Heart right ventricle (tissue), 16 donors: ENCODE measurements around the gene VWC2. TPM values are rescaled to one million over a fixed set of nuclear protein-coding genes. Genes with fewer than 3 reads are reported as not detected.
A peak's percentile ranks its signal among the peaks of the same experiment; 100 is the strongest.

Experiments used
- ATAC-seq, 8 donors: fragments of 200-7000 bp; cut with Tn5 transposase; one replicate each; pipeline ENCODE4 v1.9.1; 2020; ENCODE audit warnings: mild to moderate bottlenecking in 8 of 8, moderate library complexity in 8 of 8, moderate number of reproducible peaks in 1 of 8
- DNase-seq, 2 donors: peaks; one replicate each; pipeline ENCODE4 v3.0.0-alpha.2; 2020
- H3K27ac ChIP-seq, 10 donors: fragments of 200-600 bp; sonication (generic) in 2 of 10; one replicate each; pipeline versions ENCODE4 v1.5.0 to v1.8.0; 2020 to 2022; ENCODE audit warnings: mild to moderate bottlenecking in 3 of 10
- H3K27me3 ChIP-seq, 7 donors: fragments of 200-600 bp; one replicate each; pipeline ENCODE4 v1.8.0; 2021 to 2022; ENCODE audit warnings: mild to moderate bottlenecking in 2 of 7
- H3K36me3 ChIP-seq, 9 donors: fragments of 200-600 bp; sonication (generic) in 1 of 9; one replicate each; pipeline versions ENCODE4 v1.5.0 to v1.8.0; 2020 to 2022; ENCODE audit warnings: mild to moderate bottlenecking in 2 of 9
- H3K4me1 ChIP-seq, 9 donors: fragments of 200-600 bp; sonication (generic) in 1 of 9; one replicate each; pipeline versions ENCODE4 v1.5.0 to v1.8.0; 2020 to 2022; ENCODE audit warnings: mild to moderate bottlenecking in 4 of 9
- H3K4me3 ChIP-seq, 10 donors: fragments of 200-600 bp; sonication (generic) in 2 of 10; one replicate each; pipeline versions ENCODE4 v1.5.0 to v1.8.0; 2020 to 2022; ENCODE audit warnings: mild to moderate bottlenecking in 7 of 10, moderate library complexity in 2 of 10
- H3K9me3 ChIP-seq, 11 donors: fragments of 200-600 bp in 10 of 11; sonication (generic) in 2 of 11; one replicate each; pipeline versions ENCODE4 v1.5.0 to v1.8.0; 2013 to 2022; ENCODE audit warnings: mild to moderate bottlenecking in 2 of 11, control low read depth in 1 of 11, moderate library complexity in 1 of 11
- WGBS, 2 donors: extraction: QIAGEN DNeasy Blood & Tissue Kit; methylation state at CpG; one replicate each; pipeline ENCODE4 v1.1.7; 2013; ENCODE audit warnings: inconsistent platforms in 1 of 2; 5-methylcytosine and 5-hydroxymethylcytosine counted together
- intact Hi-C, 10 donors: fragments of 100-400 bp; cut with DNase I; formaldehyde crosslinking; loops; one replicate each; pipeline versions ENCODE4 v1.11.1 to v1.14.2; 2022
- polyA plus RNA-seq, 2 donors: library from polyadenylated mRNA; stranded (reverse); fragments of 200-250 nt; gene quantifications; one replicate each; pipeline ENCODE4 v1.2.3, GENCODE V29; 2013
- total RNA-seq, 10 donors: library from RNA; stranded (reverse); fragmentation: NEBNext Ultra II Directional in 3 of 10; extraction: Animal tissue kit (Norgen Biotek cat#: 25700) in 3 of 10; gene quantifications; one replicate each; pipeline versions ENCODE4 v1.2.1 to v1.2.4, GENCODE V29; 2021 to 2023
- TF ChIP-seq, protein P1 (sequence below), 9 donors: fragments of 200-600 bp; sonication (generic) in 2 of 9; IDR thresholded peaks; one replicate each; pipeline versions ENCODE4 v1.5.0 to v1.8.0; 2021 to 2022; ENCODE audit warnings: antibody characterized with exemption in 9 of 9, mild to moderate bottlenecking in 5 of 9, moderate library complexity in 1 of 9
- donor health status: Arrhythmogenic right ventricular cardiomyopathy.
- donor health status: ischemic (EF 13 %, LVEDD 7.1; RV severe dilation, severe dysfunction).
- donor health status: healthy with polysubstance abuse.
- donor health status: DM: no; HTN: yes; CAD: no.
- donor health status: DM: no; HTN: no; CAD: no.
- donor health status: ischemic (EF 25% LVEDD 6.9; RV normal size, moderate dysfunction).
- donor health status: ischemic (EF 25% LVEDD 5.7; RV mildly dilated, moderate dysfunction).
- donor health status: healthy.
- donor health status: DM: yes; HTN: yes; CAD: no.
- donor health status: Ischemic cardiomyopathy.
- donor health status: ischemic (EF 35%, LVEDD 5.7; RV mildly dilated, moderate dysfunction).
- donor health status: nonischemic (EF 11% LVEDD 7.7; RV severe dilation, severe dysfunction).
- donor health status: DM: yes; HTN: yes; CAD: no.
- donor health status: PGD.
- donor health status: ischemic (EF 29% LVEDD 5.4; RV normal size, mild dysfunction).
- donor health status: nonischemic (EF 23%, LVEDD 6.1; RV moderate dilation, normal function).

VWC2 gene
- total and polyA plus RNA-seq, 12 donors: 2.1 to 12.9 (median 8.6) TPM

DNA sequence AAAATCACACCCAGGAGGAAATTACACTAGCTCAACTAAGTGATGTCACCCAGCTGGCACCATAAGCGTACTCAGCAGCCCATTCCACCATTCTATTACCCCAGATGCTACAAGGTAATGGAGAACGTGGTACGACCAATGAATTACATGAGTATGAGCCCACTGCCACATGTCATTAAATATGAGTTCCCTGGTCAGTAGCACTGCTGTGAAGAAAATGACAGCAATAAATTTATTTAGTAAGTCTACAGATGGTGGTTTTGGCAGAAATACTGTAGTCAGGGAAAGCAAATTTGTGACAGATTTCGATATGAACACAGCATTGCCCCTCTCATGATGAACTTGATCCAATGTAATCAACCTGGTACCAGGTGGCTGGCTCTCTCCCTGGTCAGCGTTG, 154.2 kb downstream of the VWC2 start:
- Histone ChIP-seq H3K9me3 (peaks cover 0 to 22% (median 4%) of the 10 kb centered on the region in 11 donors), H3K36me3 (no peaks in the 10 kb centered on the region), H3K4me3 (no peak overlapping the region), H3K27ac (no peak overlapping the region), H3K27me3 (no peaks in the 10 kb centered on the region), H3K4me1 (no peaks in the 10 kb centered on the region)
- DNase-seq (no peak), ATAC-seq (no peak)
- 84 to 86% methylated on average over 5 of the region's 5 CpGs for WGBS, 2 donors
- TF ChIP-seq, protein P1, sequence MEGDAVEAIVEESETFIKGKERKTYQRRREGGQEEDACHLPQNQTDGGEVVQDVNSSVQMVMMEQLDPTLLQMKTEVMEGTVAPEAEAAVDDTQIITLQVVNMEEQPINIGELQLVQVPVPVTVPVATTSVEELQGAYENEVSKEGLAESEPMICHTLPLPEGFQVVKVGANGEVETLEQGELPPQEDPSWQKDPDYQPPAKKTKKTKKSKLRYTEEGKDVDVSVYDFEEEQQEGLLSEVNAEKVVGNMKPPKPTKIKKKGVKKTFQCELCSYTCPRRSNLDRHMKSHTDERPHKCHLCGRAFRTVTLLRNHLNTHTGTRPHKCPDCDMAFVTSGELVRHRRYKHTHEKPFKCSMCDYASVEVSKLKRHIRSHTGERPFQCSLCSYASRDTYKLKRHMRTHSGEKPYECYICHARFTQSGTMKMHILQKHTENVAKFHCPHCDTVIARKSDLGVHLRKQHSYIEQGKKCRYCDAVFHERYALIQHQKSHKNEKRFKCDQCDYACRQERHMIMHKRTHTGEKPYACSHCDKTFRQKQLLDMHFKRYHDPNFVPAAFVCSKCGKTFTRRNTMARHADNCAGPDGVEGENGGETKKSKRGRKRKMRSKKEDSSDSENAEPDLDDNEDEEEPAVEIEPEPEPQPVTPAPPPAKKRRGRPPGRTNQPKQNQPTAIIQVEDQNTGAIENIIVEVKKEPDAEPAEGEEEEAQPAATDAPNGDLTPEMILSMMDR (IDR thresholded peaks at IDR 0.05): no peak
- intact Hi-C loops: no loop called here

- DNase-seq: no peak
- no peaks in the 10 kb centered on the region for H3K27me3 ChIP-seq
- H3K36me3 ChIP-seq: no peaks in the 10 kb centered on the region
- TF ChIP-seq, protein P1 (IDR thresholded peaks at IDR 0.05): no peak
- peaks cover 0 to 27% (median 4%) of the 10 kb centered on the region in 11 donors for H3K9me3 ChIP-seq
- no peak overlapping the region for H3K4me3 ChIP-seq
- H3K27ac ChIP-seq: no peak overlapping the region
- H3K4me1 ChIP-seq: no peaks in the 10 kb centered on the region
- intact Hi-C loops: no loop called here
- 81 to 87% methylated on average over 2 of the region's 2 CpGs for WGBS, 2 donors
- peak in 3 of 8 donors; percentile 31 to 77 (median 76) for ATAC-seq
Measured at GRCh38 chr7:49928787-49929186, 155.3 kb downstream of the VWC2 start.

GRCh38 chr7:49931627-49932026, 158.2 kb downstream of the VWC2 start:
- Histone ChIP-seq H3K9me3 (peaks cover 0 to 27% (median 4%) of the 10 kb centered on the region in 11 donors), H3K36me3 (no peaks in the 10 kb centered on the region), H3K4me3 (no peak overlapping the region), H3K4me1 (no peaks in the 10 kb centered on the region), H3K27ac (no peak overlapping the region), H3K27me3 (no peaks in the 10 kb centered on the region)
- 78 to 90% methylated on average over 2 of the region's 2 CpGs for WGBS, 2 donors
- intact Hi-C loops: no loop called here
- TF ChIP-seq, protein P1 (IDR thresholded peaks at IDR 0.05): no peak
- ATAC-seq: no peak
- no peak for DNase-seq

DNA sequence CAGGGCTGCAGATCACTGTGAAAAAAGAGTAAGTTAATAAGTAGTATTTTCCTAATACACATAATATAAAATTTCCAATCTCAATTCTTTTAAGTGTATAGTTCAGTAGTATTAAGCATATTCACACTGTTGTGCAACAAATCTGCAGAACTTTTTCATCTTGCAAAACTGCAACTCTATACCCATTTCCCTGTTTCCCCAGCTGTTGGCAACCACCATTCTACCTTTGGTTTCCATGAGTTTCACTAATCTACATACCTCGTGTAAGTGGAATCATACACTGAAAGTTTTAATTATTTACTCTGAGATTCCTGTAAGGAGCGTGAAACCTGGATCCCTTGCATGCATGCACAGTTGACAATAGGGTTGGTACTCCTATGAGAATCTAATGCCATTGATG, 164.2 kb downstream of the VWC2 start:
- TF ChIP-seq, protein P1 (IDR thresholded peaks at IDR 0.05): no peak
- 82 to 85% methylated on average over 2 of the region's 2 CpGs for WGBS, 2 donors
- no peak for ATAC-seq
- Histone ChIP-seq H3K27ac (no peak overlapping the region), H3K9me3 (peaks cover 0 to 21% (median 0%) of the 10 kb centered on the region in 11 donors), H3K4me1 (no peaks in the 10 kb centered on the region), H3K36me3 (no peaks in the 10 kb centered on the region), H3K4me3 (no peak overlapping the region), H3K27me3 (no peaks in the 10 kb centered on the region)
- intact Hi-C loops: no loop called here
- DNase-seq: no peak
